HL-60 (cell line): ENCODE measurements around the gene JUP.

Experiments used
- CTCF ChIP-seq: IDR thresholded peaks from one replicate; pipeline ENCODE4 v1.5.1; 2011; ENCODE audit warnings: low read length, control low read depth, inconsistent platforms; ENCODE audit not compliant: insufficient read depth
- GABPA ChIP-seq: IDR thresholded peaks from 2 replicates; pipeline ENCODE4 v1.6.1; 2012; ENCODE audit warnings: low read depth
- POLR2AphosphoS5 ChIP-seq: IDR thresholded peaks from 2 replicates; pipeline ENCODE4 v1.6.1; 2012; ENCODE audit warnings: low read depth
- REST ChIP-seq: IDR thresholded peaks from 2 replicates; pipeline ENCODE4 v1.6.1; 2012; ENCODE audit warnings: low read depth; ENCODE audit not compliant: insufficient replicate concordance
- SPI1 ChIP-seq: IDR thresholded peaks from 2 replicates; pipeline ENCODE4 v1.6.1; 2012; ENCODE audit warnings: low read depth, mild to moderate bottlenecking, borderline replicate concordance

- no peak for TF ChIP-seq SPI1
- TF ChIP-seq CTCF: no peak
- TF ChIP-seq REST: no peak
- no peak for TF ChIP-seq POLR2AphosphoS5
- no peak for TF ChIP-seq GABPA
Measured at GRCh38 chr17:41734949-41735313, 51.6 kb downstream of the JUP start.
